ENCODE results near the gene VENTX.

The VENTX gene

DNA sequence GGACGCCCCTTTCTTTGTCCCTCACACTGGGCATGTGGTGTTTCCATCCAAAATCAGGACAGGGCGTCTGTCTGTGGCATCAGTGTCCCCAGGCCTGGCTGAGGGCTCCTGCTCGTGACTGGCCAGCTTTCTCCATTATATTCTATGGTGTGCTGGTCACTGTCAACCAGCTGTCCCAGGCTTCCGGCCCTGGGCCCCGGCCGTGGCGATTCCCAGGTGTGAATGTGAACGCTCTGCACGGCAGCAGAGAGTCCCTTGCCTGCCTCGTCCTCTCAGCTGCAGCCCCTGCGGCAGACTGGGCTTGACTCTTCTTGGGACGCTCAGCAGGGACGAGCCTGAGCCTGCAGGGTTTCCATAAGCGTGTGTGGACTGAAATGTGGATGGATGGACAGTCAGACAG is 13.6 kb upstream of the VENTX start:
- no peak for TF ChIP-seq CTCF (IDR thresholded peaks at IDR 0.05; ENCODE audit: low read length, missing control alignments)
- DNase-seq (ENCODE audit: low read depth), result no peak
- H3K4me3 ChIP-seq (replicated peaks; ENCODE audit: low read depth, low read length), result no peak overlapping the region

DNA sequence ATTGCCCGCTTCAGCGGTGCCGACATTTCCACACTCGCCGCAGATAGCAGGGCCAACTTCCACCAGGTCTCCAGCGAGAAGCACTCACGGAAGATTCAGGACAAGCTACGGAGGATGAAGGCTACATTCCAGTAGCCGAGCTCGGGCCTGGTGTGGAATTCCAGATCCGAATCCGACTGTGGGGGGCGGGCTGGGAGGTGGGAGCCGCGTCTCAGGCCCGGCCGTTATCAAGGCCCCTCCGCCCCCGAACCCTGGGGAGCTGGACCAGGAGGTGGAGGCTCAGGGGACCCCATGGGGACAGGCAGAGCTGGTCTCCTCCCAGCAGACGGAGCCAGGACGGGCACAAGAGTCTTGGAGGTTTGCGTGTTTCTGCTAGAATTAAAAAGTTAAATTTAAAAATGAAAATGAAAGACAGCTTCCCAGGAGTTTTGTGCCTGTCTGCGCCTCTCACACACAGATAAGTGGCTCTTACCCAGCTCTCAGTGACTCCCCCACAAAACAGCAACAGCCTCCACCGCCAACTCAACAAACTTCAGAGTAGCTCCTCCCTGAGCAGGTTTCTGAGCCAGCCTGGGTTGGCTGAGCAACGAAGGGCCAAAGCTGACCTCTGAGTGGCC is 12.8 kb upstream of the VENTX start:
- TF ChIP-seq CTCF (IDR thresholded peaks at IDR 0.05; ENCODE audit: low read length, missing control alignments), result no peak
- peak; percentile 69 for DNase-seq (ENCODE audit: low read depth)
- peak overlapping the region; percentile 28 for H3K4me3 ChIP-seq (replicated peaks; ENCODE audit: low read depth, low read length)

GRCh38 chr10:133225707-133226191 is 11.9 kb upstream of the VENTX start:
- no peak overlapping the region for H3K4me3 ChIP-seq (replicated peaks; ENCODE audit: low read depth, low read length)
- TF ChIP-seq CTCF (IDR thresholded peaks at IDR 0.05; ENCODE audit: low read length, missing control alignments), result no peak
- DNase-seq (ENCODE audit: low read depth), result no peak

DNA sequence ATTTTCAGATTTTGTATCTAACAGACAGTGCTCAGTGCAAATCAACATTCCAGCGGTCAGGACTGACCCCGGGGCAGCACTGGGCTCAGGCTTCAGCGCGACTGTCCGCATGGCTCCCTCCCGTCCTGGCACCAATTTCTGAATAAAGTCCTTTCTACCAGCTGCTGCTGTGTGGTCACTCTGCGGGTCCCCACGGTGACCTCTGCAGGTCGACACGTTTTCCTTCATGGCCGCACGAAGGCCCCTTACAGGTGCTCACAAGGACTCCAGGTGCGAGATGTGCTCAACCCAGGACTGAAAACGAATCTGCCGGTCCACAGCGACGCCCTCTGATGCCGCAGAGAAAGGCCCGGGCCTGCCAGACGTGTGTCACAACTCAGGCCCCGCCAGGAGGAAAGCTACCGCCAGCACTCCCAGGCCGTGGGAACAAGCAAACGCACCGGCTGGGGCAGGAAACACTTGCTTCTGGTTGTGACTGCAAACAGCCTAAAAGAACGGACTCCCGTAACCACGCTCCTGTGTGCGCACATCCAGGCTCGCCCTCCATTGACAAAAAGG is 11.3 kb upstream of the VENTX start:
- H3K4me3 ChIP-seq (replicated peaks; ENCODE audit: low read depth, low read length), result no peak overlapping the region
- no peak for TF ChIP-seq CTCF (IDR thresholded peaks at IDR 0.05; ENCODE audit: low read length, missing control alignments)
- DNase-seq (ENCODE audit: low read depth), result no peak

DNA sequence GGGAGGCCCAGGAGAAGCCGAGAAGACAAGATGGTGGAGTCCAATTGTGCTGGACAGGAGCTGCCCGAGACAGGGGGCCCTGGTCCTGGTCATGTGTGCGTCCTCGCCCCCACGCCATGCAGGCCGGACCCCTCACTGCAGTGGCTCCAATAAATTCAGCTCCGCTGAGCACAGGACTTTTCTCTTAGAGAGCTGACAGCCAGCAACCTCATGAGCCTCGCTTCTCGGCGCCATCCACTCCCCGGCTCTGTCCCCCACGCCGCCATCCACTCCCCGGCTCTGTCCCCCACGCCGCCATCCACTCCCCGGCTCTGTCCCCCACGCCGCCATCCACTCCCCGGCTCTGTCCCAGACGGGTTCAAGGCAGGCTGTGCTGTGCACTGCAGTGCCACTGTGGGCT is 10.4 kb upstream of the VENTX start:
- no peak for DNase-seq (ENCODE audit: low read depth)
- TF ChIP-seq CTCF (IDR thresholded peaks at IDR 0.05; ENCODE audit: low read length, missing control alignments), result no peak
- H3K4me3 ChIP-seq (replicated peaks; ENCODE audit: low read depth, low read length), result no peak overlapping the region

GRCh38 chr10:133229265-133230043 is 8.2 kb upstream of the VENTX start:
- DNase-seq (ENCODE audit: low read depth), result no peak
- TF ChIP-seq CTCF (IDR thresholded peaks at IDR 0.05; ENCODE audit: low read length, missing control alignments), result no peak
- no peak overlapping the region for H3K4me3 ChIP-seq (replicated peaks; ENCODE audit: low read depth, low read length)
